ENCODE data around the gene PLN.

PLN gene

DNA sequence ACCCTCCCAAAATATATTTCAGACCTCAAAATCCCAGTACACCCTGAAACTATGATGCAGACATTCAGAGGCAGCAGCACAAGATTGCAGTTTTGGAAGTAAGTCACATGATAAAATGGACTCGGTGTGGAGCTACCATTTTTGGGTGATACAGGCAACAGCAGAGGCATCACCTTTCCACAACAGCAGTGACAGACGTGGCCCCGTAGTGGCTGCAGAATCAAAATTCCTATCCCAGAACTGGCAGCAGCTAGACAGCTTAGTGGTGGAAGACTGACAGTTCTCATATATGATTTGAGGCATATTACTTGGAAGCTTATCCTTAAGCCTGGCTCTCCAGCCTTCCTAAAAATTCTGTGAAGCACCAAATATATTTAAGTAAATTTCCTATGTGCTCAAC, 19.9 kb downstream of the PLN start:
- TF ChIP-seq, protein P1, sequence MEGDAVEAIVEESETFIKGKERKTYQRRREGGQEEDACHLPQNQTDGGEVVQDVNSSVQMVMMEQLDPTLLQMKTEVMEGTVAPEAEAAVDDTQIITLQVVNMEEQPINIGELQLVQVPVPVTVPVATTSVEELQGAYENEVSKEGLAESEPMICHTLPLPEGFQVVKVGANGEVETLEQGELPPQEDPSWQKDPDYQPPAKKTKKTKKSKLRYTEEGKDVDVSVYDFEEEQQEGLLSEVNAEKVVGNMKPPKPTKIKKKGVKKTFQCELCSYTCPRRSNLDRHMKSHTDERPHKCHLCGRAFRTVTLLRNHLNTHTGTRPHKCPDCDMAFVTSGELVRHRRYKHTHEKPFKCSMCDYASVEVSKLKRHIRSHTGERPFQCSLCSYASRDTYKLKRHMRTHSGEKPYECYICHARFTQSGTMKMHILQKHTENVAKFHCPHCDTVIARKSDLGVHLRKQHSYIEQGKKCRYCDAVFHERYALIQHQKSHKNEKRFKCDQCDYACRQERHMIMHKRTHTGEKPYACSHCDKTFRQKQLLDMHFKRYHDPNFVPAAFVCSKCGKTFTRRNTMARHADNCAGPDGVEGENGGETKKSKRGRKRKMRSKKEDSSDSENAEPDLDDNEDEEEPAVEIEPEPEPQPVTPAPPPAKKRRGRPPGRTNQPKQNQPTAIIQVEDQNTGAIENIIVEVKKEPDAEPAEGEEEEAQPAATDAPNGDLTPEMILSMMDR (IDR thresholded peaks at IDR 0.05), result no peak

- TF ChIP-seq, protein P1 (IDR thresholded peaks at IDR 0.05), result no peak
Observed at GRCh38 chr6:118569498-118569897, 21.4 kb downstream of the PLN start.

DNA sequence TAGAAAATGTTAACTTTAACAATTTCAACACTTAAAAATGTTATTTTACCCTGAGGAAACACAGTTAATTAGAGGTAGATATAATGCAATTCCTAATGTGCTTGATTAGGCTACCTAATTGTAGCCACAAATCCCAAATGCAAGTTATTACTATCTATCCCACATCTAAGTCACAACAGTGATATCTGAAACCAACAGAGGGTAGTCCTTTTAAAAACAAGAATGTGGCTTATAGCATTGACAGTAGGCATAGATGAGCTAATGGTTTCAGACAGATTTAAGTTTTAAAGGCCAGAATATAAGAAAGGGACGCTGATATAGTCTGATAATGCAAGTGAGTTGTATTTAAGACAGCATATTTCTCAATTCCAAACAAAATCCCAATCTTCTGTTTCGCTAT, 23.0 kb downstream of the PLN start:
- TF ChIP-seq, protein P1 (IDR thresholded peaks at IDR 0.05), result no peak

DNA sequence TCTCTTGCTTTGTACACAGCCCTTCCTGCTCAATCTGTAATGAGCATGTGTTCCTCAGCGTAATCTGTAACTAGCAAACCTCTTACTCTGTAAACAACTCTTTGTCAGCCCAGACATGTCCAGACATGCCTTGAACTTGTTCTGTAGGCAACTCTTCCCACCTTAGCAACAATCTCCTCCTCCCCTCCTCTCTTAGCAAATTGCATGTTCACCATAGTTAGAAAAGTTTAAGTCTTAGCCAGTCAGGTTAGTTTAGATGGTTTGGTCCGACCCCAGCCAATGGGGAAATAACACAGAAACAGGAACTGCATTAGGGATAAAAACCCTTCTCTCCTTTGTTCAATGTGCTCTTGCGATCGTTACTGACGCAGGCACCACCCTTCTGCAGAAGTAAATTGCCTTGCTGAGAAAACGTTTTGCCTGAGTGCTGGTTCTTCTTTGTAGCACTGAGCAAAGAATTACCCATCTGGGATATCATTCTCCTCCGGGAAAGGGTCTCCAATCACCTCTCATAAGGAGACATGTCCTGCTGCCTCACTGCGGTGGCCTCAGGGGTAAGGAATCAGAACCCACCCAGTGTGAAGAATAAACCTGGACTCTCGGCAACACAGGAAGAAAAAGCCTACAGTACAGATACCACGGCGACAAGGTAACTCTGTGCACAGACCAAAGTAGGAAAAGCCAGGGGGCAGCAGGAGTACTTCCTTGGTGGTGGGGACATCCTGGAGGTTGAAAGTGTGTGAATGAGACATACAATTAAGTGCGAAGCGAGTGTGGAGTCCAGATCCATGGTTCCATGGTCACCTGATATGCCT, 26.2 kb downstream of the PLN start:
- TF ChIP-seq, protein P1 (IDR thresholded peaks at IDR 0.05), result no peak

DNA sequence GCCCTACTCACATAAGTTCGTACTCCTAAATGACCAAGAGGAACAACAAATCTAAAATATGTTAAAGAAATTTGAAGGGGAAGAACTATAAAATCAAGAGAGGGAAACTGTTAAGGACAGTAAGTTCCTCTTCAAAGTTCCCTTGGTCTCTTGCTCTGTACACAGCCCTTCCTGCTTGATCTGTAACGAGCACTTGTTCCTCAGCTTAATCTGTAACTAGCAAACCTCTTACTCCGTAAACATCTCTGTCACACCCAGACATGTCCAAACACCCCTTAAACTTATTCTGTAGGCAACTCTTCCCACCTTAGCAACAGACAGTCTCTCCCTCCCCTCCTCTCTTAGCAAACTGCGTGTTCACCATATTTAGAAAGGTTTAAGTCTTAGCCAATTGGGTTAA, 29.9 kb downstream of the PLN start:
- TF ChIP-seq, protein P1 (IDR thresholded peaks at IDR 0.05), result no peak

DNA sequence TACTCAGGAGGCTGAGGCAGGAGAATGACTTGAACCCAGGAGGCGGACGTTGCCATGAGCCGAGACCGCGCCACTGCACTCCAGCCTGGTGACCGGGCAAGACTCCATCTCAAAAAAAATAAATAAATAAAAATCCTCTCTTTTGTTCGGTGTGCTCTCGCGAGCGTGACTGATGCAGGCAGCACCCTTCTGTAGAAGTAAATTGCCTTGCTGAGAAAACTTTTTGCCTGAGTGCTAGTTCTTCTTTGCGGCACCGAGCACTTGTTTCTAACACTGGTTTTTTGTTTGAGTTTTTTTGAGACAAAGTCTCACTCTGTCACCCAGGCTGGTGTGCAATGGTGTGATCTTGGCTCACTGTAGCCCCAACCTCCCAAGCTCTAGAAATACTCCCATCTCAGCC, 30.5 kb downstream of the PLN start:
- TF ChIP-seq, protein P1 (IDR thresholded peaks at IDR 0.05), result no peak

DNA sequence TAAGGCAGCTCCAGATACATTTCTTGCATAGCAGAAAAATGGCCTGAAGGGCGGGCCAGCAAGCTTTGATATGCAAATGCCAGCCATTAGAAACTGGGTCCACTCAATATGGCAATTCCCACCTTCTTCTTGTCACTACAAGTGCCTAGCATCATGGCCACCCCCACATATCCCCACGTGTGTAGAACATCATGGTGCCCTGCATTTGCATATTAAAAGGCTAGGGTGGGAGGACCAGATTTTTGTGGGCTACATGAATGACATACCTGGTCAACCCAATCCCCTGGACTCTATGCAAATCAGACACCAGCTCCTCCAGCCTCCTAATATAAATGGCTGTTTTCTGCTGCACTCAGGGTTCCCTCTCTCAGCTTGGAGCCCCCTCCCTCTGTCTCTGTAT, 31.7 kb downstream of the PLN start:
- TF ChIP-seq, protein P1 (IDR thresholded peaks at IDR 0.05), result no peak
